GM12864 (cell line): Measurements from ENCODE around the gene RNF213.
A peak's percentile ranks its signal among the peaks of the same experiment; 100 is the strongest.

ENCODE experiments used
- DNase-seq: peaks from one replicate; pipeline ENCODE4 v3.0.0-alpha.2; 2011; ENCODE audit warnings: low read depth
- H3K4me3 ChIP-seq: 2 replicates; pipeline ENCODE4 v1.5.1; 2011; ENCODE audit warnings: mild to moderate bottlenecking, low read depth, low read length, control low read depth
- CTCF ChIP-seq: IDR thresholded peaks from 2 replicates; pipeline ENCODE4 v1.5.1; 2011; ENCODE audit warnings: low read depth, mild to moderate bottlenecking, moderate library complexity, low read length, control low read depth, inconsistent platforms; ENCODE audit errors: missing control alignments

The RNF213 gene

GRCh38 chr17:80220054-80220735 lies 40.5 kb upstream of the RNF213 start, which contains the start of the genes SGSH and SLC26A11:
Gene SGSH, minus strand, starts transcription at chr17:80220333. Its CDS starts 20 bp downstream, at chr17:80220313.
Gene SLC26A11, plus strand, starts transcription at chr17:80220427. Its CDS starts 1,134 bp downstream, at chr17:80221561.
- no peak for DNase-seq
- H3K4me3 ChIP-seq = peak within 1 kb of the TSS; percentile 98
- no peak for TF ChIP-seq CTCF

GRCh38 chr17:80220736-80221215 lies 39.9 kb upstream of the RNF213 start:
- H3K4me3 ChIP-seq = peak overlapping the region; percentile 98
- no peak for TF ChIP-seq CTCF
- no peak for DNase-seq

- H3K4me3 ChIP-seq = no peak overlapping the region
- no peak for DNase-seq
- no peak for TF ChIP-seq CTCF
Observed at GRCh38 chr17:80221351-80222105, 39.1 kb upstream of the RNF213 start.

GRCh38 chr17:80222376-80223141 lies 38.1 kb upstream of the RNF213 start:
- no peak for DNase-seq
- TF ChIP-seq CTCF = no peak
- no peak overlapping the region for H3K4me3 ChIP-seq

GRCh38 chr17:80223142-80223815 lies 37.4 kb upstream of the RNF213 start:
- no peak for TF ChIP-seq CTCF
- DNase-seq = no peak

GRCh38 chr17:80223838-80224497 lies 36.7 kb upstream of the RNF213 start:
- TF ChIP-seq CTCF = no peak
- H3K4me3 ChIP-seq = no peak overlapping the region
- DNase-seq = no peak

More at GRCh38 chr17:80223142-80223815, 37.4 kb upstream of the RNF213 start:
- no peak overlapping the region for H3K4me3 ChIP-seq
